MM.1S (cell line): Measurements from ENCODE around the gene C6orf163.
"Not testable (repeated sequence)": the region's sequence is repeated elsewhere in the genome, so short reads cannot be mapped to it uniquely, and the experiment has no call there.

Source experiments
- CTCF ChIP-seq: fragments of 300-600 bp; sonication (generic); IDR thresholded peaks from 2 replicates; pipeline ENCODE4 v1.5.1; 2016; ENCODE audit warnings: antibody characterized with exemption, low read length, mixed read lengths
- EZH2 ChIP-seq: fragments of 300-600 bp; sonication (generic); optimal IDR thresholded peaks from 2 replicates; pipeline ENCODE3; 2017; ENCODE audit warnings: low read depth, mild to moderate bottlenecking, antibody characterized with exemption, low read length, mixed read lengths
- EZH2phosphoT487 ChIP-seq: fragments of 300-600 bp; sonication (generic); IDR thresholded peaks from 2 replicates; pipeline ENCODE4 v1.6.1; 2018; ENCODE audit warnings: antibody characterized with exemption, low read length

GRCh38 chr6:87301277-87301676 lies 43.3 kb upstream of the C6orf163 start:
- not testable (repeated sequence) for TF ChIP-seq CTCF, EZH2, EZH2phosphoT487
